ENCODE measurements around the gene EMX1.
"Not testable (repeated sequence)": the region's sequence is repeated elsewhere in the genome, so short reads cannot be mapped to it uniquely, and the experiment has no call there.

EMX1 gene

GRCh38 chr2:72898585-72898906, 18.8 kb upstream of the EMX1 start:
- DNase-seq (ENCODE audit: insufficient read length, low spot score) (no peak), FAIRE-seq (no peak)

- DNase-seq (ENCODE audit: insufficient read length, low spot score) (no peak), FAIRE-seq (no peak)
Observed at GRCh38 chr2:72900191-72900825, 17.0 kb upstream of the EMX1 start.

GRCh38 chr2:72901426-72901825, 15.9 kb upstream of the EMX1 start:
- FAIRE-seq (no peak), DNase-seq (ENCODE audit: insufficient read length, low spot score) (no peak)

GRCh38 chr2:72907369-72907768, 9.9 kb upstream of the EMX1 start:
- DNase-seq (ENCODE audit: insufficient read length, low spot score); FAIRE-seq: not testable (repeated sequence)

GRCh38 chr2:72908741-72909140, 8.6 kb upstream of the EMX1 start:
- FAIRE-seq (no peak), DNase-seq (ENCODE audit: insufficient read length, low spot score) (no peak)

GRCh38 chr2:72911256-72911655, 6.1 kb upstream of the EMX1 start:
- FAIRE-seq (no peak), DNase-seq (ENCODE audit: insufficient read length, low spot score) (no peak)

- DNase-seq (ENCODE audit: insufficient read length, low spot score), result no peak
Observed at GRCh38 chr2:72913486-72914205, 3.7 kb upstream of the EMX1 start.

GRCh38 chr2:72914206-72914559, 3.1 kb upstream of the EMX1 start:
- FAIRE-seq (no peak), DNase-seq (ENCODE audit: insufficient read length, low spot score) (no peak)

More at GRCh38 chr2:72913486-72914205, 3.7 kb upstream of the EMX1 start:
- FAIRE-seq, result no peak

- no peak for FAIRE-seq
- no peak for DNase-seq (ENCODE audit: insufficient read length, low spot score)
Observed at GRCh38 chr2:72914589-72915319, 2.6 kb upstream of the EMX1 start.

- FAIRE-seq (no peak), DNase-seq (ENCODE audit: insufficient read length, low spot score) (no peak)
Observed at GRCh38 chr2:72915320-72915906, 1.9 kb upstream of the EMX1 start.

- no peak for FAIRE-seq
- peak; percentile 74 for DNase-seq (ENCODE audit: insufficient read length, low spot score)
Observed at GRCh38 chr2:72915907-72916742, 1.2 kb upstream of the EMX1 start.

- FAIRE-seq, result no peak
- DNase-seq (ENCODE audit: insufficient read length, low spot score), result no peak
Observed at GRCh38 chr2:72916743-72917137, 579 bp upstream of the EMX1 start.

GRCh38 chr2:72917877-72918553, 696 bp downstream of the EMX1 start:
- DNase-seq (ENCODE audit: insufficient read length, low spot score) (no peak), FAIRE-seq (no peak)

GRCh38 chr2:72919414-72920317, 2.3 kb downstream of the EMX1 start:
- FAIRE-seq (no peak), DNase-seq (ENCODE audit: insufficient read length, low spot score) (no peak)

- DNase-seq (ENCODE audit: insufficient read length, low spot score) (no peak), FAIRE-seq (peak; percentile 4)
Observed at GRCh38 chr2:72920318-72921087, 3.2 kb downstream of the EMX1 start.

GRCh38 chr2:72921088-72921851, 4.0 kb downstream of the EMX1 start:
- no peak for FAIRE-seq

GRCh38 chr2:72921853-72922252, 4.5 kb downstream of the EMX1 start:
- FAIRE-seq (no peak), DNase-seq (ENCODE audit: insufficient read length, low spot score) (no peak)

More at GRCh38 chr2:72921088-72921851, 4.0 kb downstream of the EMX1 start:
- DNase-seq (ENCODE audit: insufficient read length, low spot score), result no peak
